Hindlimb muscle (tissue), 1 donor: Measurements from ENCODE around the gene AFAP1L2. TPM values are rescaled to one million over a fixed set of nuclear protein-coding genes. Genes with fewer than 3 reads are reported as not detected.

ENCODE experiments used
- DNase-seq: peaks from one replicate; pipeline ENCODE4 v3.0.0-alpha.2; 2013
- polyA plus RNA-seq: library from polyadenylated mRNA; unstranded; fragments of 120-200 nt; gene quantifications from one replicate; pipeline ENCODE4 v1.2.1, GENCODE V29; 2013; ENCODE audit not compliant: insufficient read length

The AFAP1L2 gene
- polyA plus RNA-seq, 1 donor, result 40.2 TPM

GRCh38 chr10:114309364-114309651, 95.0 kb downstream of the AFAP1L2 start:
- DNase-seq, result no peak

DNA sequence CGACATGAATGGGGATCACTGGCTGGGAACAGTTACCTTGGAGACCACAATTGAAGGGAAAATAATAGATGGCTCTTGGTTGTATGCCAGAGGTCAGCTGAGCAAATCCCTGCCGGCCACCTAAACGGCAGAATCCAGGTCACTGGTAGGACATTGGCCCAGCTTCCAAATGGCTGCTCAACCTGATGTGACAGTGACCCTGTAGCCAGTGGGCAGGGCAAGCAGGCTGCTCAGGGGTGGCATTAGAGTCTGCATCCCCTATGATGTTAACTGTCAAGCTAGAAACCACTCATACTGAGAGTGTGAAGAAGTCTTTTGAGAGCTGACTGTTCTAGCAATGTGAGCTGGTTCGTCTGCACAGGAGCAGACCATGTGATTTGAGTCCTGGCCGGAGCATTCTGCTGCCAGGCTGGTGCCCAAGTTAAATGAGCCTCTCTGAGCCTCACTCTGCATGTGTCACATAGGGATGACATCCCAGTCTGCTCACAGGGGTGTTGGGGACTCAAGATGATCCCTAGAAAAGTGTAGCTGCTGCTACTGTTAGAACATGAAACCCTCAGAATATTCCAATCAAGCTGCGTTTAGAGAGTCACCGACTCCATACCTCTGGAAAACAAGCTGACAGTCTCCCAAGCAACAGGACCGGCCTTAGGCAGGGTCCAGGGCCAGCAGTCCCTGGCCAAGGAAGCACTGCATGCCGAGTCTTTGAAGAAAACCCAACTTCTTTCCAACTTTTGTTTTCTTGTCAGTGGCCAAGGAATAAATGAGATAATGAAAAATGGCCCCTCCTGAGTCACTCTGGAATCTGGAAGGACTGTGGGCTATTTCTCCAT, 95.6 kb downstream of the AFAP1L2 start:
- DNase-seq, result peak; percentile 20

DNA sequence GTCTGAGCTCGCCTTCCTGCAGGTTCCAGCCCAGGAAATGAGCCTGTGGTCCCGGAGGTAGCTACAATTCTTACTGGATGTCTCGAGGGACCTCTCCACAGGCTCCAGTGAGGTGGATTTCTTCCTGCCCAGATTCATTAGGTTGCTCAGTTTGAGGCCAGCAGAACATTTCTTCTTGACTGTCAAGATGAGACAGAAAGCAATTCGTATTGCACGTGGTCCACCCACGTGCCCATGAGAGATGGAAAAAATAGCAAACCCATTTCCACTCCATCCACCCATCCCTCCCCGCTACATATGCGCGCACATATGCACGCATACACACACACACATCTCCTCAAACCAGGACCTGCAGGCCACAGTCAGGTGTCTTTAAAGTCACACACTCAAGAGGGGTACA, 96.6 kb downstream of the AFAP1L2 start:
- no peak for DNase-seq

GRCh38 chr10:114306116-114306973, 98.0 kb downstream of the AFAP1L2 start:
- DNase-seq, result no peak

DNA sequence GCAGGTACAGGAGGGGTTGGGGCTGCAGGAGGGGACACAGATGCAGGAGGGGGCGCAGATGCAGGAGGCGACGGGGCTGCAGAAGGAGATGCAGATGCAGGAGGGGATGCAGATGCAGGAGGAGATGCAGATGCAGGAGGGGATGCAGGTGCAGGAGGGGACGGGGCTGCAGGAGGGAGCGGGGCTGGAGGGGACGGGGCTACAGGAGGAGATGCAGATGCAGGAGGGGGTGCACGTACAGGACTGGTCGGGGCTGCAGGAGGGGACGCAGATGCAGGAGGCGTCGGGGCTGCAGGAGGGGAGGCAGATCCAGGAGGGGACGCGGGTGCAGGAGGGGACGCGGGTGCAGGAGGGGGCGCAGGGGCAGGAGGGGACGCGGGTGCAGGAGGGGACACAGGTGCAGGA, 98.8 kb downstream of the AFAP1L2 start:
- DNase-seq, result no peak

DNA sequence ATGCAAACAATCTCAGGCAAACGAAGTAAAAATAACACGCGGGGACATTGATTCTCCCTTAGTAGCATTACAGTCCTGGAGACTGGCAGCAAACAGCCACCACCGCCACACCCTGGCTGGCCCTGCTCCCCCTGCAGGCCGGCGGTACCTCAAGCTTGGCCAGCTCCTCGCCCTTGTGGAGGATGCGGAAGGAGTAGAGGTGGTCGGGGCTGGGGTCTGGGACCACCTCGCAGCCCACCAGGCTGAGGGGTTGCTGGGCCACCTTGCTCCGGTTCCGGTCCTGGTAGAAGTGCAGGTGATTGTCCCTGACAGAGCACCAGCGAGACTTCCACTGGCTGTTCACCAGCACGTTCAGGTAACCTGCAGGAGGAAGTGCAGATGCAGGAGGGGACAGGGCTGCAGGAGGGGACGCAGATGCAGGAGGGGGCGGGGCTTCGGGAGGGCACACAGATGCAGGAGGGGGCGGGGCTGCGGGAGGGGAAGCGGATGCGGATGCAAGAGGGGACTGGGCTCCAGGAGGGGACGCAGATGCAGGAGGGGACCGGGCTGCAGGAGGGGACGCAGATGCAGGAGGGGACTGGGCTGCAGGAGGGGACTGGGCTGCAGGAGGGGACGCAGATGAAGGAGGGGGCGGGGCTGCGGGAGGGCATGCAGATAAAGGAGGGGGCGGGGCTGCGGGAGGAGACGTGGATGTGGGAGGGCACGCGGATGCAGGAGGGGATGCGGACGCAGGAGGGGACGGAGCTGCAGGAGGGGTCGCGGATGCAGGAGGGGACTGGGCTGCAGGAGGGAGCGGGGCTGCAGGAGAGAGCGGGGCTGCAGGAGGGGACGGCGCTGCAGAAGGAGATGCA, 99.5 kb downstream of the AFAP1L2 start:
- no peak for DNase-seq

DNA sequence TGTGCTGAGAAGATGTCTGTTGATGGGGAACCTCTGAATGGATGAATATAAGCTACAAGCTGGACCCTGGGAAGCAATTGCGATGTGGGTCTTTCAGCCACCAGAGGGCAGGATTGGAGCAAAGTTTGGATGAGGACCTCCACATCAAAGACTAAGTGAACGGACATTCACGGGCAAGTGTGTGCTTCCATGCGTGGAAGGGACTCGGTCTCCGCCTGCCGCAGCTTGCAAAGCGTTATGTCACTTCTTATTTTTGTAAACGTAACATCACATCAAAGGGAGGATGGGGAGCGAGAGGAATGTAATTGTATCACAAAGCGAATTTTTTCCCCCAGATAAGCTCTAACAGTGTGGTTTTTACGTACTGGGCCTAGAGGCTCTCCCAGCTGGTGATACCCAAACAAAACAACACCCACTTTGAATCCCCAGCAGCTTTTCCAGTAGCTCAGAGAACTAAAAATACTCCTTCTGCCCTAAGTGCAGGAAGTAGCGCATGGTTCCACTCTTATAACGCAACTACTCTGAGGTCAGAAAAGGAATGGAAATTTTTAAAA, 100.2 kb downstream of the AFAP1L2 start:
- peak; percentile 86 for DNase-seq

DNA sequence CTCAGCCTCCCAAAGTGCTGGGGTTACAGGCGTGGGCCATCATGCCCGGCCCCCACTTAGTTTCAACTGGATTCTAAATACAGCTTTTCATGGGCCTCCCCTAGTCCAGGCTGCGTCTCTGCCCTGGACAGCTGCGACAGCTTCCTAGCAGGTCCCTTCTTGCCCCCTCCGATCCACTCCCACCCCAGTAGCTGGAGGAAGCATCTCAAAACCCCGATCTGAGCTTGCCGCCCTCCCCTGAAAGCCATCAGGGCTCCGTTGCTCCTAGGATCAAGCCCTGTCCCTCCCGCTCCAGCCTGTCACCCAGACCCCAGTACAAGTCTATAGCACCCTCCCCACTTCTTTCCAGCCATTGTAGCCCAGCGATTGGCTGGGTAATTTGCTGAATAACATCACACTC, 100.7 kb downstream of the AFAP1L2 start:
- DNase-seq, result no peak

- DNase-seq, result no peak
Measured at GRCh38 chr10:114301951-114302710, 102.2 kb downstream of the AFAP1L2 start.

DNA sequence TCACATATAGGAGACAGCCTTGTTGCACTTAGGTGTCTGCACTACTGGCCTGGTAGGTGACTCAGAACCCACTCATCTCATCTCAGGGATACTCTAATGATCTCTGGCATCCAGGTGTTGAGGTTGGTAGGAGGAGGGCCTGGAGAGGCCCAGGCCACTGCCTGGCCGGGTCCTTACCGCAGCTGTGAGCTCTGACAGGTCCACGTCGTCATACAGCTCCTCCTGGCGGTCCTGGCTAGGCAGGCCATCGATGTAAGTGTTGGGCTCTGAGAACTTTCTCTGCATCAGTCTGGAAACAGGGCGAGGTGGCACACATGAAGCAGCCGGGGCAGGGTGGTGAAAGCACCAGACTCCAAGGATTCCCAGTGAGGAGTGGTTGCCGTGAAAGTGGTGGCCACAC, 103.1 kb downstream of the AFAP1L2 start:
- DNase-seq, result no peak

DNA sequence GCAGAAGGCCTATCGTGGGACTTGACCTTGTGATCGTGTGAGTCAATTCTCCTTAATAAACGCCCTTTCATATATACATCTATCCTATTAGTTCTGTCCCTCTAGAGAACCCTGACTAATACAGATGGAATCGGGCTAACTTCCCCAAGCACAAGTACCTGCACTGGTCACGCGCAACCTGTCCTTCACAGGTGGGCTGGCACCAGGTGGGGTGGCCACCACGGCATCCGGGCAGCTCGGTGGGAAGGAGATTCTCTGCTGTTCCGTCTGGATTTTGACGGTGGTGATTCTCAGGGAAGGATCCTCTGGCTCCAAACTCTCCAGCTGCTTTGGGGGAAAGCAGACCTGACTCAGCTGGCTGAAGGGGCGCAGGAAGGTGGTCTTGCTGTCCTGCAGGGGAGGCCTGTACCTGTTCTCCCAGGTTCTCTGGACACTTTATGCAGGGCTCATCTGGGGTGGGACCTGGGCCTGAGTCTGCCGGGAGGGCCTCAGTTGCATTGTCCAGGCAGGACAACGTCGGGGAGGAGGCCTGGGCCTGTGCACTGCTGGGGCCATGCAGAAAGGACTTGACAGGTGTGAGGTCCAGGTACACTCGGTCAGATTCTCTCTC, 104.2 kb downstream of the AFAP1L2 start:
- no peak for DNase-seq

- no peak for DNase-seq
Measured at GRCh38 chr10:114297136-114297705, 107.1 kb downstream of the AFAP1L2 start.

DNA sequence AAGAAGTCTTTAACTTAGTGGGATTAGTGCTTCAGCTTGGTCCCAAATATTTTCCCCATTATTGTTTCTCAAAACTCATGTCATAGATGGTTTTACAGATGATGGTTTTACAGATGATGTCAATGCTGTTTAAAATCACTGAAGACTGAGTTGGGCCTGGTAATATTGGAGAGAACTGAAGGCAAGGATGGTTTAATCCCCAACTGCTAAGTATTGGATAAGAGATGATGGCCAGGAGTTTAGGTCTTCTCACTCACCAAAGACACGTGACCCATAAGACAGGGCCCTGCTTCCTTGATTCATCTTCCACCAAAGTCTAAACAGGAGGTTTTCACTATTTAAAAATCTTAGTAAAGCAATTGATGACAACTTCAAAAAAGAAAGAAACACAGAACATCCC, 108.9 kb downstream of the AFAP1L2 start:
- DNase-seq, result no peak

- no peak for DNase-seq
Measured at GRCh38 chr10:114294549-114294948, 109.8 kb downstream of the AFAP1L2 start.

DNA sequence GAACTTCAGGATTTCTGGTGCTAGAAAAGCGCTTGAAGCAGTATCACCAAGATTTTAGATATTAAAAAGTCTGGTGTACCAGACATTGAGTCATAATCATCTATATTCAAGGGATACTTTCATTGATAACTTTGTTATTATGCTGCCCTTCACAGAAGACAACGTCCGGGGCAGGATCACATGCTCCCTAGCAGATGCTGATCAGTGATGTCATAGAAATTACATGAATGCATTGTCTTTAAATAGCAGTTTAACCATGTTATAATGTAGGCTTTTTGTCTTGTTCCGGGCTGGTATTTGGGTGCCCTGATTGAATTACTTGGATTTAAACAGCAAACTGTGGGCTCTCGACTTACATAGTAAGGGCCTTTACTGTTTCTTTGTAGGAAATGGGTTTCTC, 111.2 kb downstream of the AFAP1L2 start:
- no peak for DNase-seq

- no peak for DNase-seq
Measured at GRCh38 chr10:114291516-114291915, 112.8 kb downstream of the AFAP1L2 start.

DNA sequence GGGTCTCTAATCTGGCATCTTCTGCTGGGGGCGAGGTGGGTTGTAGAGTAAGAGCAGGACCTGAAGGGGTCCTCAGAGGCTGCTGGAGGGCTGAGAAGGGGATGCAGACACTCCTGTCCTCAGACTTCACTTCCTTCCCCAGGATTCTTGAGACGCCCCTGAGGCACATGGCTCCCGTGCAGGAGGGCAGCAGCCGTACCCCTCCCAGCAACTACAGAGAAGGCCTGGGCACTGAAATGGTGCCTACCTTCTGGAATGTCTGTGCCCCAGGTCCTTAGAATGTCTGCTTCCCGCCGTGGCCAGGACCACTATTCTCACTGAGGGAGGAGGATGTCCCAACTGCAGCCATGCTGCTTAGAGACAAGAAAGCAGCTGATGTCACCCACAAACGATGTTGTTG, 113.2 kb downstream of the AFAP1L2 start:
- DNase-seq, result no peak

GRCh38 chr10:114290038-114290437, 114.3 kb downstream of the AFAP1L2 start:
- no peak for DNase-seq

DNA sequence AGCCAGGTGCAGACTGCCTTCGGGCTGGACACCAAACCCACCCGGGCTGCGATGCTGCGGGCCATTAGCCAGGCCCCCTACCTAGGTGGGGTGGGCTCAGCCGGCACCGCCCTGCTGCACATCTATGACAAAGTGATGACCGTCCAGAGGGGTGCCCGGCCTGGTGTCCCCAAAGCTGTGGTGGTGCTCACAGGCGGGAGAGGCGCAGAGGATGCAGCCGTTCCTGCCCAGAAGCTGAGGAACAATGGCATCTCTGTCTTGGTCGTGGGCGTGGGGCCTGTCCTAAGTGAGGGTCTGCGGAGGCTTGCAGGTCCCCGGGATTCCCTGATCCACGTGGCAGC, 115.2 kb downstream of the AFAP1L2 start:
- DNase-seq, result no peak

GRCh38 chr10:114288424-114289095, 115.7 kb downstream of the AFAP1L2 start:
- DNase-seq, result no peak

DNA sequence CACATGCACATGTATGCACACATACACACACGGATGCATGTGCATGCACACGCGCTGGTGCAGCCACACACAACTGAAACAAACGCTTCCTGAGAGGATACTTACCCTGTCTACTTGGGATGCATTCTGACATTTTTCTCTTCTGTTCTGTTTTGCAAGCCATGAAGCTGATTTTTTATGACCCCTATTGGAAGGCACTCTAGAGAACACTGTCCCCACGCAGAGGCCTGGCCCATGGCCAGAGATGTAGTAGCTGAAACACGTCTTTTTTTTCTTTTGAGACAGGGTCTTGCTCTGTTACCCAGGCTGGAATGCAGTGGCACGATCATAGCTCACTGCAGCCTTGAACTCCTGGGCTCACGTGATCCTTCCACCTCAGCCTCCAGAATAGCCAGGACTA, 117.4 kb downstream of the AFAP1L2 start:
- no peak for DNase-seq
